Stromal cell of bone marrow (primary cell): Measurements from ENCODE around the gene PGGHG.
"Not testable (repeated sequence)": the region's sequence is repeated elsewhere in the genome, so short reads cannot be mapped to it uniquely, and the experiment has no call there.

ENCODE experiments used
- DNase-seq: peaks from one replicate; pipeline ENCODE4 v3.0.0-alpha.2; 2012; ENCODE audit warnings: low read depth

Gene PGGHG

DNA sequence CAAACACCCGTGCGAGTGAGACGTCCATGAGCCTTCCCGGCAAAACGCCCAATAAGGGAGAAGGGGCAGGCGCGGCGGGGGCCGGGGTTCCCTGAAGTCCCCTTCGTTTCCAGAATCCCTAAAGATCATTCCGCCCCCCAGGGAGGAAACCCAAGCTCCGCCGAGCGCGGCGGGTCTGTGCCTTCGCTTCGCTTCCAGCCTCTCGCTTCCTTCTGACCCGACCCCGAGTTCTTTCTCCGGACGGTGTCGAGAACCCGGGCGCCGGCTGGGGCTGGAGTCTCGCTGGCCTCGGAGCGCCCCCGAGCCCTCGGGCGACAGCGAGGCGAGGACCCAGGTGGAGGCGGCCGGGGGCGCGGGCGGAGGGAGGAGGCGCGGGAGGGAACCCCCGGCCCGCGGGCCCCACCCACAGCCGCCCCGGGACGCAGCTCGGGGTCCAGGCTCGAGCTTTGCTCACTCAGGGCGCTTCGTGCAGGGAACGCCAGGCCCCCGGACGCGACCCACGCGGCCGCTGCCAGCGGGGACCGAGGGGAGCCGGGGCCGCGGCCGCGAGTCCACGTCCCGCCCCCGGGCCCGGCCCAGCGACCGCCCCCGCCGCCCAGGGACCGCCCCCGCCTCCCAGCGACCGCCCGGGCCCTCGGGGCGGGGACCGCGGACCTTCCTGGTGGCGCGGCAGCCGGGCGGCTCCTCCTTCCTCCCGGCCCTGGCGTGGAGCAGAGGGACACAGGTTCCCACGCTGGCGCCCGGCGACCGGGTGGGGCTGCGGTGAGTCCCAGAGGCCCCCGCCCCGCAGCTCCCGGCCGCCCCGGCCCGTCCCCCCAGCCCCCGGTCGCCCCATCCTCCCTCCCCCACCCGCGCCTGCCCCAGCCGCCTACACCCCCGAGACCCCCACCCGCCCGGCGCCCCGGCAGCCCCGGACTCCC, at the start of gene PGGHG:
TSS of gene PGGHG (plus strand) at position 649 of the 920 bp plus-strand sequence. CDS start 691 bp downstream, outside the sequence.
- no peak for DNase-seq

DNA sequence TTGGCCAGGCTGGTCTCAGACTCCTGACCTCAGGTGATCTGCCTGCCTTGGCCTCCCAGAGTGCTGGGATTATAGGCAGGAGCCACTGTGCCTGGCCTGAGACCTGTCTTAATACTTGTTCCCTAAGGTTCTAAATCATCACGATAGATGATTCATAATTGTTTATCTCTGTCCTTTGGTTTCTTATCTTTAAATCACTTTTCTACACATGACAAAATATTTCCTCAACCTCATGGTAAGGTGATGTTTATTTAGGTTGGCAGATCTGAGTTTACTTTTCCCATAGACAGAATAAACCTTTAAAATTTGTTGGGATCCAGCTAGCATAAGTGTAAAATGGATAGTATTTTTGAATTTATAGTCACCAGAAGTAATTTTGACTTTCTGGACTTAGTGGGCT, 48.6 kb upstream of the PGGHG start:
- DNase-seq, result no peak

DNA sequence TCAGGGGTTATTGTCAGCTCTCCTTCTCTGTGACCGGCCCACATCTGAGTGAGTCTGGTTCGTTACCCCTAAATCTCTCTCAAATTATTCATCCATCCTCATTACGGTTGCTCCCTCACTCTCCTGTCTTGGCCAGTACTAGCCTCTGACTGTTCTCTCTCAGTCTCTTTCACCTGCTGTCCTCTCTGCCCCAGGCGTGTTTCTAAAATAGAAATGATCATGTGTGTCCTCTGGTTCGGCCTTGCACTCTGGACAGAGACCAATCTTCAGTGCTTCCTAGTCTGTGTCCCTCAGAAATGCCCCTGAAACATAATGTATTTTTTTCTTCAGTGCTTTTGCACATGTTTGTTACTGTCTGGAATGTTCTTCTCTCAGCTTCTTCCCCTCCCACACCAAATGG, 47.3 kb upstream of the PGGHG start:
- DNase-seq, result no peak

DNA sequence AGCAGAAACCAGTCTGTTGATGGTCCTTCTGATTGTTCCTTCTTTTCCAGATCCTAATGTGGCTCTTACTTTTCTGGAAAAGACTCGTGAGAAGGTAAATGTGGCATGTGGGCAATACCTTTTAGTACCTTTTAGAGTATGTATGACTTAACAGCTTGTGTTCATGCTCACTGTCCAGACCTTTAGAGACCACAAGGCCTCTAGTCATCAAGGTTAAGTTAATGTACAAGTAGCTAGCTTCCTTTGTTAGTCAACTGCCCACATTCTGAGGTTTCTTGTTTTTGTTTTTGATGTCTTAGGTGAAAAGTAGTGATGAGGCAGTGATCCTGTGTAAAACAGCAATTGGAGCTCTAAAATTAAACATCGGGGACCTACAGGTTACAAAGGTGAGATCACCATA, 44.5 kb upstream of the PGGHG start:
- DNase-seq, result no peak

DNA sequence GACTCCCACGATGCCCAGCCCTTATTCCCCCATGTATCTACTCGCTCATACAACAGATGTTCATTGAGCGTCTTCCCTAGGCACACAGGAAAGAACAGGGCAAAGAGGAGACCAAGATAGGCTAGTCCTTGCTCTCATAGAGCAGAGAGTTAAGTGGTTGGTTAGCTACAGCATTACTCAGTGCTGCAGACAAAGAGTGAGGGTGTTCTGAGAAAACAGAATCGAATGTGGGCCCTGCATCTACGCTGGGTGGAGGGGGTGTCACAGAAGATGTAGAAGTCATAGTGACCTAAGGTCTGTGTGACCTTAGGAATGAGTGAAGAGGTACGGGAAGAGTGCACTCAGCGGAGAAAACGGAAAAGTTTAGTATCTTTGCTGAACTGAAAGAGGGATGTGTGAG, 39.9 kb upstream of the PGGHG start:
- no peak for DNase-seq

DNA sequence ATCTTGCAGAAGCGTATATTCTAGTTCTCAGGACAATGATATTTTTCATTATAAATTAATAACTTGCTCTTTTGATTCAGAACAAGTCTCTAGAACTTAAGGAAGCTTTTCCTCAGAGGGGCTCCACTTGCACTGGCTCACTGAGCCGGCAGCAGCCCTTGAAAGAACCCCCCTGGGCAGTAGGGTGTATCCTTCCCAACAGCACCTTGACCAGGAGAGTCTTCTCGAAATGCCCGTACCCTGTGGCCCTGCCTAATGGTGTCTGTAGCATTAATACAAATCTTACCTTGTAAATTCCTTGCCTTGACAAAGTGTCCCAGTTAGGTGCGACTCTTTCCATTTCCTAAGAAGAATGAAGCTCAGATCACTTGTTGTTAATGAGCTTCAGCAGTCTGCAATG, 38.7 kb upstream of the PGGHG start:
- no peak for DNase-seq

DNA sequence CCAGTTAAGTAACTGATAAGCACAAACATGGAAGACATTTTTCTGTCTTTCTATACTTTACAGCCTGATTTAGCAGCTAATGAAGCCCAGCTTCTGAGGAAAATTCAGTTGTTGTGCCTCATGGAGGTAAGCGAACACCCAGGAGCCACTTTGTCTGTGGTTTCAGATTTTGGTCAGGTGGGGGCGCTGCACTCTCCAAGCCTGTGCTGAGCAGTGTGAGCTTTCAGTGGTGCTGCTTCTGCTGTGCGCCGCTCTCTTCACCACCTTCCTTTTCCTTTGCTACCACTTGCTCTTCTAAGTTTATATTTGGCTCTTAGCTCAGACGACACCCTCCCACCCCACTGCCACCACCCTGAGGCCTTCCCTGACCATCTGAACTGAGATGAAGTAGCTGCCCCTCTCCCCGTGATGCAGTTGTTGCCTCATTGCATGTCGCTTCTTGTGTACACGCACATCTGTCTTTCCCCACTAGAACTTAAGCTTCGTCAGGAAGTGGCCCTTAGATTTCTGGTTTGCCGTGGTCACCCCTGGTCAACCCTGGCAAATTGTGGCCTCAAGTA, 38.1 kb upstream of the PGGHG start:
- DNase-seq, result no peak

DNA sequence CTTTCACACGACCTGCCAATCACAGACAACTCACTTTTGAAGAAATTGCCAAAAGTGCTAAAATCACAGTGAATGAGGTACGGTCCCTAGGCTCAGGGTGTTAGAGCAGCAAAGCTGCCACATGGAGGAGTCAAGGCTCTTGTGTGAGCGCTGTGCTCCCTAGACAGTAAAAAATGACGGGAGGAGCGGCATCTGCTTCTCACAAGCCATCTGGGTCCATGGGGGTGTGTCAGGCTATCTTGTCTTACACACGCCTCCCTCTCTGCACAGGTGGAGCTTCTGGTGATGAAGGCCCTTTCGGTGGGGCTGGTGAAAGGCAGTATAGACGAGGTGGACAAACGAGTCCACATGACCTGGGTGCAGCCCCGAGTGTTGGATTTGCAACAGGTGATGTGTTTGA, 37.4 kb upstream of the PGGHG start:
- no peak for DNase-seq

DNA sequence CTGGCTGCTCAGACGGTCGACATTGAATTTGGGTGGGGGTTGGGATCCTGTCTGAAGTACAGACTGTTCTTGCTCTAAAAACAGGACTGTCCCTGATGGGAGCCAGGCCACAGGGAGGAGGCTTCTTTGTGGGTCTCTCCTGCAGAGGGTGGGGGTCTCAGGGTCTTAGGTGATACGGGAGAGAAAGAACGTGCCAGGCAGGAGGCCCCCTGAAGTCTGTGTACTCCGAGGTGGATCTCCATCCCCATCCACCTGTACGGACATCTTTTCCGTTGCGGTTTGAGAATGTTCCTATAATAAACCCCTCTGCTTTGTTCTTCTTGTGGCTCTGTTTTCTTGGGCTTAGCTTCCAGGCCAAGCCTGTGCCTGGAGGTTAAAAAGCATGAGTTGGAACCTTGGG, 36.3 kb upstream of the PGGHG start:
- no peak for DNase-seq

DNA sequence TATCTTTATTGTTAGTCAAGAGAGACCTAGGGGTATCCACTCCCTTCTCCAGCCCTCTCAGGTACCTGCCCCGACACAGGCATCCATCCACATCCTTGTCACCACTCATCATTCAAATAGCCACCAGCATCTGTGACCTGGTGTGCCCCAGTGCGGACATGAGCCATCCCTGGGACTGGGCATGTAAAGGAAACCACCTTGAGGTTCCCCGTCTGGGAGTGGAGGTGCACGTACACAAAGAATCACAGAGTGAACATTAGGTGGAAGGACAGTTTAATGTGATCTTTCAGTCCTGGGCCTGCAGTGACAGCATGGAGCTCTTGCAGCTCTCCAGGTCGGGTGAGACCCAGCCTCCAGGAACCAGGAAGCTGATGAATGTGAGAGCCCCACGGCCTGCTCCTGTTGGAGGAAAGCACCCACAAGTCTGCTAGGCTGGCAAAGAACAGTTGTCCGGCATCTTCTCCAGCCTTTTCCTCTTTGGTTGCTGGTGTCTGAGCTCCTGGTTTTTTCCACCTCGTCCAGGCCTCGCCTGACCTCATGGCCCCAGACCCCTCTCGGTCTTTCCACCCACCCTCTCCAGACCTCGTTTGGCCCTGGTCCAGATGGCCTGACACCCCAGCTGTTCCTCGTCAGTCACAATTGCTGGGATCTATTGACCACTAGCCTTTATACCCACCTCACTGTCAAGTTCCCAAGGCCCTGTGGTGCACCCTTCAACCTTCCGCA, 35.6 kb upstream of the PGGHG start:
- no peak for DNase-seq

DNA sequence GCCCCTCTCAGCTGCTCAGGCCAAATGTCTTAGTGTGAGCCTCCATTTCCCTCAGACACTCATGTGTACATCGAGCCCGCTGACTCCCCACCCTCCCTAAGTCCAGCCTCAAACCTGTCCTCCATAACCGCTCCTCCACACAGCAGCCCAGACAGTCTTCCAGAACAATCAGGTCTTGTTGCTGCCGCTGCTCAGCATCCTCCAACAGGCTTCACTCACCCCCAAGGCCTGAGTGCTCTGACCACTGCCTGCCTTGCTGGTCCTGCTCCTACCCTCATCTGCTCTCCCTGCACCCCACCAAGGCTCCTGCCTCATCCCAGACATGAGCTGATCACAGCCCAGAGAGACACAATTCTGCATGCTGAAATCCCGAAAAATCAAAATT, 35.0 kb upstream of the PGGHG start:
- no peak for DNase-seq

DNA sequence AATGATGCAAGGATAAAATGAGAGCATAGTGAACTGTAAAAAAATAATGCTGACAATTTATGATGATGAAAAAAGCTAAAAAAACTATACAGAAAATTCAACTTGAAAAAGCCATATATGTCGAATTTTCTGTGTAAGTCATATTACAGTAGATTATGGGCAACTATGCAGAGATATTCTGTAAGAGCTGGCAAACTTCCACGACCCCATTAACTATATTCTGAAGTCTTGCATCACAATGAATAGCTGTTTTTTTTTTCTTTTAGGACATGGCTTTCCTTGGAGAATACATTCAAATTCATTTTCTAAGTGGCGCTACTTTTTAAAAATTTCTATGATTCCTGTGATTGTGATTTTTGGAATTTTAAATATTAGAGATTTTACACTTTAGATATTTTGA, 33.8 kb upstream of the PGGHG start:
- no peak for DNase-seq

DNA sequence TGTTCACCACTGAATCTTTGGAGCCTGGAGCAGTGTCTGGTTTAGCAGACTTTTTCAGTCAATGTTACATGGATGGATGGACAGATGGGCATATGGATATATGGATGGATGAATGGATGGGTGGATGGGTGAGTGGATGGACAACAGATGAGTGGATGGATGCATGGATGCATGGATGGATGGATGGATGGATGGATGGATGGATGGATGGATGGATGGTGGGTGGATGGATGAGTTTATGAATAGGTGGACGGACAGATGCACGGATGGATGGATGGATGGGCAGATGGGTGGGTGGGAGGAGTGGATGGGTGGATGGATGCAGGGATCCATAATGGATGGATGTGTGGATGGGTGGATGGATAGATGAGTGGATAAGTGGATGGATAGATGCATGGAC, 33.1 kb upstream of the PGGHG start:
- no peak for DNase-seq

DNA sequence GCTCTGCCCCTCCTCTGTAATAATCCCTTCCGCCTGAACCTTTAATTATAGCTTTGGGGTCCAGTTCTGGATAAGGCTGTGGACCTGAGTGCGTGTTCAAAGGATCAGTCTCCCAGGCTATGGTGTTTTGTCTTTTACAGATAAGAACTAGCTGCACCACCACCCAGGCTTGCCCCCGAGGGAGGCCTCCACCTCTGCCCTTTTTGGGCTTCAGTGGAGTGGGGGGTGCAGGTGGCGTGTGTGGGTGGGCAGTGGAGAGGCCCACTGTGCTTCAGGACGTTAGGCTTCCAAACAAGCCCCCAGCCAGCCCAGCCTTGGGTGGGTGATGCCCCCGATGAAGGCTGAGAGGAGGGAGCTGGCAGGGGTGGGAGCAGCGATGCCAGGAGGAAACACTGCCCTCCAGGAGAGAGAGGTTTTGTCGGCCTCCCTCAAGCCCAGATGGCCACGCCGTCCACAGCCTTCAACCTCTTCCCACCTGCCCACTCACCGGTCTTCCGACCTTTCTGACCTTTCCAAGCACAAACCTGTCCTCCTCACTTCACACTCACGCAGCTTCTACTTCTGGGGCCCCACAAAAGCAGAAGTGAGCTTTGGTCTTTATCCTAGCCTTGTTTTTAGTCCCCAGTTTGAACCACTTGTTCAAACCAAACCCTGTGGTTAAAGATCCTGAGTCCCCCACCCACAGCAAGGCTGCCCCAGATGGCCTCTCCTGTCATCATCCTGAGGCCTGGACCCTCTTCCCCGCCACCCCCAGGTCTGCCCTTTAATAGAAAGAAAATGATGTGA, 31.8 kb upstream of the PGGHG start:
- no peak for DNase-seq

DNA sequence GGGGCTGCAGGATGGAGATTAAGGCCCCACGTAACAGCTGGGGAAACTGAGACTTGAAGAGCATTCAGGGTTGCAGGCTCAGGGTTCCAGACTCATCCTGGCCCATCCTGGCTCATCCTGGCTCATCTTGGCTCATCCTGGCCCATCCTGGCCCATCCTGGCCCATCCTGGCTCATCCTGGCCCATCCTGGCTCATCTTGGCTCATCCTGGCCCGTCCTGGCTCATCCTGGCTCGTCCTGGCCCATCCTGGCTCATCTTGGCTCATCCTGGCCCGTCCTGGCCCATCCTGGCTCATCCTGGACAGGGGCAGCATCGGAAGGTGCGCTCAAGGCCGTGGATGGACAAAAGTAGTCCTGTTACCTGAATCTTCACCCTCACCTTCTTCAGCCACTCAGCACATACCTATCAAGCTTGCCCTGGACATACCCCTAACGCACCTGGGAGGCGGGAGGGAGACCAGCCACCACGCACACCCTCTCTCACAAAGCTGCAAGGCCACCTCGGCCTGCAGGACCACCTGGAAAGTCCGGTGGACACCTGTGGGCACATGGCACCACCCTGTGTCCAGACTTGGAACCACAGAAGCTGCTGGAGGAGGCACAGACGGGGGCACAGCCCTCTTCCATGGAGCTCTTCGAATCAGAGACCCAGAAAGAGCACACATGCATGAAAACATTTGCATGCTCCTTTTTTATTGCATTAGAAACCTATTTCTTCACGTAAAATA, 31.0 kb upstream of the PGGHG start:
- DNase-seq, result no peak

DNA sequence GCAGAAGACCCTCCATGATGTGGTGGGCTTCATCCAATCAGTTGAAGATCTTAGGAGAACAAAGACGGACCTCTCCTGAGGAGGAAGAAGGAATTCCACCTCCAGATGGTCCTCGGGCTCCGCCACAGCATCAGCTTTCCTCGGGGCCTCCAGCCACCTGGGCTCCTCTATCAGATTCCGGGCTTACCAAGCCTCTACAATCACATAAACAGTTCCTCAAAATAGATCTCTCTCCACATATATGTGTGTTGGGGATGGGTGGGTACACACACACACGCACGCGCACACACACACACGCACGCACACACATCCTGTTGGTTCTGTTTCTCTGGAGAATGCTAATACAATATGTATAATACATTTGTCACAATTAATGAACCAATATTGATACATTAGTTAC, 29.5 kb upstream of the PGGHG start:
- no peak for DNase-seq

DNA sequence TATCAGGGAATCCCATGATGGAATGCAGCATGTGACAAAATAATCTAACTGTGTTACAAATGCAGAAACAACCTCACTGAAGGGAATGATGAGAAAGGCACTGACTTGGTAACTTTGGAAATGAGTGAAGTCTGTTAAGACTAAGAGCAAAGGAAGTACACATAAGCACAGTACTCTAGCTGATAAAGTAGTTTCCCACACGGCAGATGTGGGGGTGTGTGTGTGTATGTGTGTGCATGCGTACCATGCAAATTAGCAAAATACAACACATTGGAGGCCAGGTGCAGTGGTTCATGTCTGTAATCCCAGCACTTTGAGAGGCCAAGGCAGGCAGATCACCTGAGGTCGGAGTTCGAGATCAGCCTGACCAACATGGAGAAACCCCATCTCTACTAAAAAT, 27.3 kb upstream of the PGGHG start:
- DNase-seq, result no peak

DNA sequence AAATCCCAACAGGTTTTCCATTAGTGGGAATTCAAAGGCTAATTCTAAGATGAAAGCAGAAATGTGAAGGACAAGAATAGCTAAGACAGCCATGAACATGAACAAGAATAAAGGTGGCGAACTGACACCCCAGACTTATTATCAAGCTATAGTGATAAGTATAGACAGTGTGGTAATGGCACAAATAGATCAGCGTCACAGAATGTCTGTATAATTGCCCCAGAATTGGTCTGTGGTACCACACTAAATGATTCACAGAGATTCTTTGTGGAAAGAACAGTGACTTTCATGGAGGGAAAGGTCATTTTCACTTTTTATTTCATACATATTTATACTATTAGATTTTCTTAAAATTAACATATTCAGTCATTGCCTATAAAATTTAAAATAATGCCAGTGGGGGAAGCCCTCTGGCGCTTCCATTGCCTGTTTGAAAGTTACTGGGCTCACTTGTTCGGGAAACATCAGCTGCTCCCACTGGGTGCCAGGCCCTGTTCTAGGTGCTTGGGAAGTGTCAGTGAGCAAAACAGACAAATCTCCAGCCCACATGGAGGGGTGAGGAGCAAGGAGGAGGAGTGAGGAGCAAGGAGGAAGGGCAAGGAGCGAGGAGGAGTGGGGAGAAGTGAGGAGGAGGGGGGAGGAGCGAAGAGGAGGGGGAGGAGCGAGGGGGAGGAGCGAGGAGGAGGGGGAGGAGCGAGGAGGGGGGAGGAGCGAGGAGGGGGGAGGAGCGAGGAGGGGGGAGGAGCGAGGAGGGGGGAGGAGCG, 22.1 kb upstream of the PGGHG start:
- no peak for DNase-seq

DNA sequence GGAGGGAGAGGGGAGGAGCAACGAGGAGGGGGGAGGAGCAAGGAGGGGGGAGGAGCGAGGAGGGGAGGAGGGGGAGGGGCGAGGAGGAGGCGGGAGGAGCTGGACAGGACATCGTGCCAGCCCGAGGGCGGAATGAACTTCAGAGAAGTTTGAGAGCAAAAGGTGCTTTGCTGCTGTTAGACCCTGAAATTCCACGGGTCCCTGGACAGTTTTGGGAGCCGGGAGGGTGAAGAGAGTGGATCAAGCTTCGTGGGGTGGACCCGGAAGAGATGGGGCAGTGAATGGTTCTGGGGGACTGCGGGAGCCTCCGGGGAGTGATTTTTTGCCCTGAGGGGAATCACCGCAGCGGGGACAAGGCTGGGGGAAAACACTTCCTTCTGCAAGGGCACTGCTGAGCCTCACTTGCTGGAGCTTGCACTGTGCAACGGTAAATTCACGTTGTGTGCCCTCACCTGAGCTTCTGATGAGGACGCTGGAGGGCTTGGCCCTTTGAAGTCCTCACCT, 21.4 kb upstream of the PGGHG start:
- no peak for DNase-seq

DNA sequence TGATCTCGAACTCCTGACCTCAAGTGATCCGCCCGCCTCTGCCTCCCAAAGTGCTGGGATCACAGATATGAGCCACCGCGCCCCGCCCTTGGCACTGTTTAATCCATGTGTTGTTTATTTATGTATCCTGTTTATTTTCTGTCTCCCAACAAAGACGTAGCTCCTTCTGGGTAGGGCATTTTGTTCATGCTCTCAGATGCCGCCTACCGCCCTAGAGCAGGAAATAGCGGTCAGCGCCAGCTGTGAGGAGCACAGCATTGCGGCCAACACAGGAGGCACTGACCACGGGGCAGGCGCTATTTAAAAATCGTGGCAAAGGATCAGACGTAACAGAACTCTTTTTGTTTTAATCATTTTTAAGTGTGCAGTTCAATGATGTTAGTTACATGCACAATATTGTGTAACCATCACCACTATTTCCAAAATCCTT, 20.2 kb upstream of the PGGHG start:
- DNase-seq, result not testable (repeated sequence)
